DMS53 treated with DMSO at 0.1 percent for 48 hours (cell line): ENCODE results near the gene RET.

Source experiments
- DNase-seq: peaks from one replicate; lab custom pipeline; 2025; ENCODE audit not compliant: unreplicated experiment; lab: John Stamatoyannopoulos, UW

The RET gene

GRCh38 chr10:43160921-43161255 lies 84.0 kb downstream of the RET start:
- no peak for DNase-seq

- no peak for DNase-seq
Observed at GRCh38 chr10:43162604-43163003, 85.7 kb downstream of the RET start.

GRCh38 chr10:43166207-43166879 lies 89.5 kb downstream of the RET start:
- DNase-seq, result no peak

DNA sequence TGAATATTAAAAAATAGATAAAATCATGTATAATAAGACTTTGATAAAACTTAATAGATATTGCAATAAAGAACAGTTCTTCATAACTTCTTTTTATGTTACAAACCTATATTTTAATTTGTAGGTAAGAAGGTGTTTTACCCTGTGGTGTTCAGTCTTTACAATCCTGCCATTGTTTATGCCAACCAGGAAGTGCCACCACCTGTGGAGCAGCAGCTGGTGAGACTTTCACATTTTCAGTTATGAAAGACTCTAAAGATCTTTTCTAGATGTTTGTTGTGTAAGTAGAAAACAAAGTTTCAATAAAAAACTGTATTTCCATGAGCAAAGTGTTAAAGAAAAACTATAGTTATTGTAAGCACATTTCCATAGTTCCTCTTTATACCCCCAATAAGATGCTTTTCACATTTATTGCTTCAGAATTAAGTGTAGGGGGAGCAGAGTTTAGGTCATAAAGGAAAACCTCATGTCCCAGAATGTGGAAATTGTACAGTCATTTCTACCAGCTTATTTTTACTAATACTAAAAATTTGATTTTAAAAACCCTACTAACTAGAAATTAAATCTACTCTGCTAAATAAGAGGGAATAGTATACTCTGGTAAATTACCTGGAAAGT lies 90.1 kb downstream of the RET start:
- peak; percentile 28 for DNase-seq

DNA sequence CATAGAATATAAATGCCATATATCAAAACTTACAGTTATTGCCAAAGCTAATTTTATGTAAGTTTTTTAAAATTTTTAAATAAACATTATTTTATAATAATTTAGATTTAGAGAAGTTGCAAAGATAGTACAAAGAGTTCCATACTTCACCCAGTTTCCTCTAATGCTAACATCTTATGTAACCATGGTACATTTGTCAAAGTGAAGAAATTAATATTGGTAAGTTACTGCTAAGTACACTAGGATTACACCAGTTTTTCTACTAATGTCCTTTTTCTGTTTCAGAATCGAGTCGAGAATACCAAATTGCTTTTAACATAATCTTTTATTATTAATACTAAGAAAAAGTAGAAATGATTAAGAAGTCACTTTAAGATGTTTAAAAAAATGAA lies 90.6 kb downstream of the RET start:
- no peak for DNase-seq

DNA sequence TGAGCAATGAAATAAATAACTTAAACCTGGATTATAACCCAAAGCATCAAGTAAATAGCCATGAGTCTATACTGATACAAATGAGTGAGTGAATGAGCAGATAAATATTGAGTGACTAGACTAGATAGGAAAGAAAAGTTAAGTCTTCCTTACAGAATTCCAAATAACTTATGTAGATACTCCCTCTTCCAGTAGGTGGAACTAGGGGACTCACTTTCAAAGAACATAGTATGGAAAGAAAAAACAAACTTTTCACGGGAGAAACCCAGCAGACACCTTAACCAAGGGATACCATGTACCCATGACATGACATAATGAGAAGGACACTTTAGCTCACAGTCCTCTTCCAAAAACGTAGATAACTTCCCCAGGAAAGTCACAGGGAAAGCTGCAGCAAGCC lies 93.6 kb downstream of the RET start:
- DNase-seq, result no peak

GRCh38 chr10:43172645-43173044 lies 95.8 kb downstream of the RET start:
- no peak for DNase-seq

DNA sequence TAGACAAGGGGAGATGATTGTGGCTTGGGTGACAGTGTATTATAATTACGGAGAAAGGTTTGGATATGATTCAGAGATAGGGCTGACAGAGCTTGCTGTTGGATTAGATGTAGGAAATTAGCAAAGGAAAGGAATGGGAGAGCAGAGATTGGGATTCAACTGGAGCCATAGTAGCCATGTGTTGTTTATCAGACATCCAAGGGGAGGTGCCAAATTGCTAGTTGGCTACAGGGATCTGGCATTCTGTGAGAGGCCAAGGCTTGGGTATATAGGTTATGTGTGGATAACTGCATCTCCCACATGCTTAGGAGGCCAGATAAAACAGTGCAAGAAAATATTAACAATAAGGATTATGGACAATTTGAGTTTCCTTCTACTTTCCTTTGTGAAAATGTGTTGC lies 96.3 kb downstream of the RET start:
- DNase-seq, result no peak

DNA sequence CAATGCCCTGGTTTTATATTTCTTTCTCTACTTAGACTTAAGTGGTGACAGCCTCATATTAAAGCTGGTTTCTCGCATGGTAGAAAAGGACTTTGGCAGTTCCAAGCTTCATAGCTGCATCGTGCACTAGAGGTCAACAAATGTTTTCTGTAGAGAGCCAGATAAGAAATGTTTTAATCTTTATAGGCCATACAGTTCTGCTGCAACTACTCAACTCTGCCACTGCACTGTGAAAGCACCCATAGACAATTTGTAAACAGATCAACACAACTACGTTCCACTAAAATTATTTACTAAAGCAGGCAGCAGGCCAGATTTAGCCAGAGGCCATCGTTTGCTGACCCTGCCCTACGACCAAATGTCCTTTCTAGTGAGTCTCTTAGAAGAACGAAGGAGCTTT lies 98.1 kb downstream of the RET start:
- no peak for DNase-seq

DNA sequence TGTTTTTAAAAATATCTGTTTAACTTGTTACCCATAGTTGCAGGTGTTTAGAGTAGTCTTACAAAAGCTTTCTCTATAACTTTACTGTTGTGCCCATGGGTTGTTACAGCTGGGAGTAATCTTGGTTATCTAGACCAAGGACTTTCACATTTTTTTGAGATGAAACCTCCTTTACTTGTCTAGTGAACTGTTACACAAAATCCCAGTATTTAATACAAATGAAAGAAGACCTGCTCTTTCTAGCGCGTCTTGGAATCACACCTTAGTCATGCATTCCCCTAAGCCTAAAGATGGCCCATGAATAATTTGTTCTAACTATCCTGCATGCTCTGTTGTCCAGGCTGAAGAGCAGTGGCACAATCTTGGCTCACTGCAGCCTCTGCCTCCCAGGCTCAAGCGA lies 99.4 kb downstream of the RET start:
- no peak for DNase-seq

- DNase-seq, result no peak
Observed at GRCh38 chr10:43177595-43177994, 100.7 kb downstream of the RET start.
